ENCODE results near the gene GAPDHS. TPM values are rescaled to one million over a fixed set of nuclear protein-coding genes. Genes with fewer than 3 reads are reported as not detected.

GAPDHS gene
- total and polyA plus RNA-seq, 2 of the 13 experiments (the other 11 are each of a cell fraction or from before 2014, with no cell fraction given): not detected

GRCh38 chr19:35557539-35558399, 24.5 kb downstream of the GAPDHS start (continued):
- TF ChIP-seq ZNF672 (CRISPR knock-in tag; IDR thresholded peaks at IDR 0.05): 0 out of 2 replicates have a peak, but pooled peaks have one; percentile 5
- TF ChIP-seq DZIP1 (CRISPR knock-in tag; IDR thresholded peaks at IDR 0.05): no peak
- TF ChIP-seq HMGXB3 (CRISPR knock-in tag; IDR thresholded peaks at IDR 0.05; ENCODE audit: borderline replicate concordance): no peak
- TF ChIP-seq ZNF451 (CRISPR knock-in tag; IDR thresholded peaks at IDR 0.05): no peak
- TF ChIP-seq ZBTB33 (CRISPR knock-in tag; IDR thresholded peaks at IDR 0.05): peak; percentile 91
- TF ChIP-seq ZNF263 (CRISPR knock-in tag; IDR thresholded peaks at IDR 0.05): peak; percentile 97
- no peak for TF ChIP-seq ZNF280D (CRISPR knock-in tag; IDR thresholded peaks at IDR 0.05)
- 0 out of 2 replicates have a peak, but pooled peaks have one; percentile 49 for TF ChIP-seq ZNF776 (CRISPR knock-in tag; IDR thresholded peaks at IDR 0.05)
- TF ChIP-seq ZBTB7A (CRISPR knock-in tag; IDR thresholded peaks at IDR 0.05): 0 out of 2 replicates have a peak, but pooled peaks have one; percentile 32
- no peak for TF ChIP-seq ZNF329 (CRISPR knock-in tag; IDR thresholded peaks at IDR 0.05; ENCODE audit: low read depth)
- peak; percentile 65 for TF ChIP-seq MAX (IDR thresholded peaks at IDR 0.05)
- no peak for TF ChIP-seq SOX6 (IDR thresholded peaks at IDR 0.05)
- TF ChIP-seq SOX6 (CRISPR knock-in tag; IDR thresholded peaks at IDR 0.05): 0 out of 2 replicates have a peak, but pooled peaks have one; percentile 12
- TF ChIP-seq XRCC5 (optimal IDR thresholded peaks at IDR 0.05; ENCODE audit: low read length): no peak
- TF ChIP-seq TEAD3 (CRISPR knock-in tag; optimal IDR thresholded peaks at IDR 0.05; ENCODE audit: borderline replicate concordance): no peak
- TF ChIP-seq NFATC3 (CRISPR knock-in tag; IDR thresholded peaks at IDR 0.05): no peak
